Left colon (tissue), 2 donors: ENCODE data around the gene EFNA3. TPM values are rescaled to one million over a fixed set of nuclear protein-coding genes. Genes with fewer than 3 reads are reported as not detected.
"Not testable (repeated sequence)": the region's sequence is repeated elsewhere in the genome, so short reads cannot be mapped to it uniquely, and the experiment has no call there.

Experiments used
- ATAC-seq: fragments of 200-7000 bp; cut with Tn5 transposase; one replicate; pipeline ENCODE4 v1.9.1; 2020; ENCODE audit warnings: mild to moderate bottlenecking, moderate library complexity
- DNase-seq, 2 donors: peaks; one replicate each; pipeline ENCODE4 v3.0.0-alpha.2; 2020
- intact Hi-C, 2 donors: fragments of 100-400 bp; cut with DNase I in 1 of 2; cut with micrococcal nuclease in 1 of 2; formaldehyde crosslinking; loops; one replicate each; pipeline versions ENCODE4 v1.11.2 to v1.14.0; 2022; cut with DNase I, micrococcal nuclease
- total RNA-seq, 2 donors: library from RNA; stranded (reverse); fragmentation: NEBNext Ultra II Directional; extraction: Animal tissue kit (Norgen Biotek cat#: 25700); gene quantifications; one replicate each; pipeline ENCODE4 v1.2.1, GENCODE V29; 2021
- donor health status: DM: no; HTN: no; CAD: no.
- donor health status: DM: yes; HTN: yes; CAD: no.

Gene EFNA3
- total RNA-seq, 2 donors from 2014 or later = 7.7 to 23.1 TPM

GRCh38 chr1:155093911-155094621 is 15.4 kb downstream of the EFNA3 start:
- peak; percentile 63 for ATAC-seq
- DNase-seq = peak; percentile 42 to 48
- intact Hi-C loops = loop anchor here in 1 of 2 donors (5.0 kb wide), 1 partner anchor 78 kb away; the partner anchor contains the start of genes KRTCAP2 and TRIM46

GRCh38 chr1:155094622-155094948 is 15.9 kb downstream of the EFNA3 start:
- ATAC-seq (no peak), DNase-seq (no peak)
- intact Hi-C loops = loop anchor here in 1 of 2 donors (5.0 kb wide), 1 partner anchor 78 kb away; the partner anchor contains the start of genes KRTCAP2 and TRIM46

- peak; percentile 61 for ATAC-seq
- no peak for DNase-seq
- intact Hi-C loops = no loop called here
Observed at GRCh38 chr1:155099331-155099730, 20.7 kb downstream of the EFNA3 start.

- no peak for ATAC-seq
- intact Hi-C loops = no loop called here
- no peak for DNase-seq
Observed at GRCh38 chr1:155103325-155103724, 24.7 kb downstream of the EFNA3 start.

GRCh38 chr1:155104605-155105534 is 26.2 kb downstream of the EFNA3 start:
- ATAC-seq (peak; percentile 10), DNase-seq (no peak)
- intact Hi-C loops = no loop called here

GRCh38 chr1:155105604-155106011 is 27.0 kb downstream of the EFNA3 start:
- intact Hi-C loops = no loop called here
- peak; percentile 62 to 66 for DNase-seq
- ATAC-seq = peak; percentile 69

GRCh38 chr1:155106862-155107261 is 28.2 kb downstream of the EFNA3 start:
- intact Hi-C loops = no loop called here
- DNase-seq (no peak), ATAC-seq (no peak)

GRCh38 chr1:155107309-155108264 is 28.9 kb downstream of the EFNA3 start:
- ATAC-seq (peak; percentile 63), DNase-seq (no peak)
- intact Hi-C loops = no loop called here

GRCh38 chr1:155108296-155108695 is 29.7 kb downstream of the EFNA3 start:
- DNase-seq (no peak), ATAC-seq (no peak)
- intact Hi-C loops = no loop called here

GRCh38 chr1:155110381-155110780 is 31.7 kb downstream of the EFNA3 start:
- ATAC-seq = no peak
- no peak for DNase-seq
- intact Hi-C loops = no loop called here

GRCh38 chr1:155110826-155111225 is 32.2 kb downstream of the EFNA3 start:
- DNase-seq (no peak), ATAC-seq (no peak)
- intact Hi-C loops = no loop called here

- intact Hi-C loops = no loop called here
- DNase-seq (no peak), ATAC-seq (no peak)
Observed at GRCh38 chr1:155113450-155113980, 34.9 kb downstream of the EFNA3 start.

GRCh38 chr1:155116113-155116764 is 37.6 kb downstream of the EFNA3 start:
- intact Hi-C loops = no loop called here
- ATAC-seq = no peak

GRCh38 chr1:155117610-155118009 is 39.0 kb downstream of the EFNA3 start:
- ATAC-seq = peak; percentile 50
- intact Hi-C loops = no loop called here
- peak in 1 of 2 donors; percentile 55 for DNase-seq

More at GRCh38 chr1:155116113-155116764, 37.6 kb downstream of the EFNA3 start:
- DNase-seq = no peak

- DNase-seq, intact Hi-C loops, ATAC-seq: not testable (repeated sequence)
Observed at GRCh38 chr1:155118090-155118489, 39.5 kb downstream of the EFNA3 start.

- ATAC-seq (peak; percentile 42), DNase-seq (no peak)
- intact Hi-C loops = no loop called here
Observed at GRCh38 chr1:155120253-155120652, 41.6 kb downstream of the EFNA3 start.

- DNase-seq (no peak), ATAC-seq (no peak)
- intact Hi-C loops = no loop called here
Observed at GRCh38 chr1:155121249-155121648, 42.6 kb downstream of the EFNA3 start.

- intact Hi-C loops = no loop called here
- no peak for ATAC-seq
- DNase-seq = no peak
Observed at GRCh38 chr1:155122308-155122707, 43.7 kb downstream of the EFNA3 start.
